Left lung (tissue), 10 donors: ENCODE data around the gene LETM1. TPM values are rescaled to one million over a fixed set of nuclear protein-coding genes. Genes with fewer than 3 reads are reported as not detected.

Experiments
- ATAC-seq: fragments of 200-7000 bp; cut with Tn5 transposase; one replicate; pipeline ENCODE4 v1.9.1; 2020; ENCODE audit warnings: moderate library complexity
- DNase-seq, 4 donors: peaks; one replicate each; pipeline ENCODE4 v3.0.0-alpha.2; 2013 to 2020
- H3K27ac ChIP-seq, 2 donors: fragments of 200-600 bp; sonication (generic) in 1 of 2; one replicate each; pipeline versions ENCODE4 v1.5.0 to v1.8.0; 2020 to 2021
- H3K27me3 ChIP-seq, 2 donors: fragments of 200-600 bp; sonication (generic) in 1 of 2; one replicate each; pipeline versions ENCODE4 v1.5.0 to v1.8.0; 2020 to 2021
- H3K36me3 ChIP-seq, 2 donors: fragments of 200-600 bp; sonication (generic) in 1 of 2; one replicate each; pipeline versions ENCODE4 v1.5.0 to v1.8.0; 2020 to 2021
- H3K4me1 ChIP-seq, 2 donors: fragments of 200-600 bp; one replicate each; pipeline ENCODE4 v1.8.0; 2021
- H3K4me3 ChIP-seq, 2 donors: fragments of 200-600 bp; sonication (generic) in 1 of 2; one replicate each; pipeline versions ENCODE4 v1.5.0 to v1.8.0; 2020 to 2021; ENCODE audit warnings: mild to moderate bottlenecking in 1 of 2
- H3K9me3 ChIP-seq, 2 donors: fragments of 200-600 bp; sonication (generic) in 1 of 2; one replicate each; pipeline versions ENCODE4 v1.5.0 to v1.8.0; 2020 to 2021
- CTCF ChIP-seq, 2 donors: fragments of 200-600 bp; sonication (generic) in 1 of 2; IDR thresholded peaks; one replicate each; pipeline versions ENCODE4 v1.5.0 to v1.8.0; 2021; ENCODE audit warnings: antibody characterized with exemption in 2 of 2
- intact Hi-C, 2 donors: fragments of 100-400 bp; cut with DNase I; formaldehyde crosslinking; loops; one replicate each; pipeline versions ENCODE4 v1.11.2 to v1.14.2; 2022
- polyA plus RNA-seq, 6 donors: library from polyadenylated mRNA; unstranded; fragments of 120-200 nt; gene quantifications; one replicate each; pipeline ENCODE4 v1.2.1, GENCODE V29; 2013; ENCODE audit not compliant: insufficient read length in 6 of 6
- total RNA-seq, 2 donors: library from RNA; stranded (reverse); fragmentation: NEBNext Ultra II Directional; extraction: Animal tissue kit (Norgen Biotek cat#: 25700); gene quantifications; one replicate each; pipeline ENCODE4 v1.2.1, GENCODE V29; 2021
- donor health status: DM: no; HTN: yes; CAD: no.
- donor health status: DM: no; HTN: no; CAD: no.

LETM1 gene
- total and polyA plus RNA-seq, 8 donors, result 17.9 to 52.3 (median 21.5) TPM

GRCh38 chr4:1813915-1814314, 42.0 kb downstream of the LETM1 start:
- no peaks in the 10 kb centered on the region for H3K4me1 ChIP-seq
- DNase-seq (no peak), ATAC-seq (no peak)
- peaks cover 0 to 72% of the 10 kb centered on the region in 2 donors for H3K36me3 ChIP-seq
- intact Hi-C loops, result no loop called here
- no peak overlapping the region for H3K4me3 ChIP-seq
- H3K27ac ChIP-seq, result no peak overlapping the region
- TF ChIP-seq CTCF (IDR thresholded peaks at IDR 0.05), result no peak
- no peaks in the 10 kb centered on the region for H3K9me3 ChIP-seq
- no peaks in the 10 kb centered on the region for H3K27me3 ChIP-seq

- ATAC-seq, result no peak
- TF ChIP-seq CTCF (IDR thresholded peaks at IDR 0.05), result no peak
- H3K4me1 ChIP-seq, result no peaks in the 10 kb centered on the region
- no peak overlapping the region for H3K27ac ChIP-seq
- intact Hi-C loops, result no loop called here
- H3K36me3 ChIP-seq, result peaks cover 0 to 66% of the 10 kb centered on the region in 2 donors
- H3K27me3 ChIP-seq, result no peaks in the 10 kb centered on the region
- H3K4me3 ChIP-seq, result no peak overlapping the region
- no peaks in the 10 kb centered on the region for H3K9me3 ChIP-seq
- DNase-seq, result no peak
Observed at GRCh38 chr4:1813231-1813630, 42.7 kb downstream of the LETM1 start.

- no peak overlapping the region for H3K4me3 ChIP-seq
- ATAC-seq (peak; percentile 82), DNase-seq (peak in 1 of 4 donors; percentile 65)
- H3K9me3 ChIP-seq, result no peaks in the 10 kb centered on the region
- intact Hi-C loops, result no loop called here
- H3K27ac ChIP-seq, result no peak overlapping the region
- peaks cover 0 to 60% of the 10 kb centered on the region in 2 donors for H3K36me3 ChIP-seq
- no peaks in the 10 kb centered on the region for H3K4me1 ChIP-seq
- TF ChIP-seq CTCF (IDR thresholded peaks at IDR 0.05), result no peak
- H3K27me3 ChIP-seq, result no peaks in the 10 kb centered on the region
Observed at GRCh38 chr4:1812720-1813119, 43.2 kb downstream of the LETM1 start.

GRCh38 chr4:1810765-1811164, 45.2 kb downstream of the LETM1 start:
- no peak for TF ChIP-seq CTCF (IDR thresholded peaks at IDR 0.05)
- Histone ChIP-seq H3K4me3 (no peak overlapping the region), H3K27me3 (no peaks in the 10 kb centered on the region), H3K27ac (no peak overlapping the region), H3K4me1 (no peaks in the 10 kb centered on the region), H3K36me3 (peaks cover 0 to 41% of the 10 kb centered on the region in 2 donors), H3K9me3 (no peaks in the 10 kb centered on the region)
- intact Hi-C loops, result loop anchor here in 1 of 2 donors (2.0 kb wide), 1 partner anchor 62 kb away; no protein-coding TSS in a partner anchor
- DNase-seq (no peak), ATAC-seq (no peak)

- Histone ChIP-seq H3K27ac (no peak overlapping the region), H3K4me3 (no peak overlapping the region), H3K36me3 (peaks cover 0 to 33% of the 10 kb centered on the region in 2 donors), H3K27me3 (no peaks in the 10 kb centered on the region), H3K4me1 (no peaks in the 10 kb centered on the region), H3K9me3 (no peaks in the 10 kb centered on the region)
- TF ChIP-seq CTCF (IDR thresholded peaks at IDR 0.05), result peak; percentile 78 to 87
- peak; percentile 48 to 91 (median 75) for DNase-seq
- intact Hi-C loops, result loop anchor here in 1 of 2 donors (2.0 kb wide), 1 partner anchor 61 kb away; no protein-coding TSS in a partner anchor
- peak; percentile 83 for ATAC-seq
Observed at GRCh38 chr4:1809754-1810502, 46.0 kb downstream of the LETM1 start.
